ENCODE results near the gene CD1E. TPM values are rescaled to one million over a fixed set of nuclear protein-coding genes. Genes with fewer than 3 reads are reported as not detected.

CD1E gene
- total and polyA plus RNA-seq, 2 of the 8 experiments (the other 6 are each of a cell fraction or from before 2014, with no cell fraction given) = not detected

- Histone ChIP-seq H2BK20ac (ENCODE audit: low read length) (no peak overlapping the region), H3K27me3 (replicated peaks in 1 of 4; ENCODE audit: control insufficient read depth in 3 of 4, extremely low read depth in 1 of 4, insufficient read depth in 3 of 4, low read length in 3 of 4) (no peaks in the 10 kb centered on the region), H3K56ac (replicated peaks; ENCODE audit: insufficient read length, low read depth, low read length) (no peak overlapping the region), H4K20me1 (replicated peaks in 1 of 2; ENCODE audit: control insufficient read depth in 1 of 2, insufficient read depth in 2 of 2, low read length in 2 of 2) (no peaks in the 10 kb centered on the region), H2BK120ac (replicated peaks; ENCODE audit: low read depth, low read length) (no peak overlapping the region), H3K23ac (ENCODE audit: insufficient read length) (no peak overlapping the region), H2BK12ac (ENCODE audit: low read depth, low read length) (no peak overlapping the region), H2AK5ac (ENCODE audit: low read depth, low read length) (no peak overlapping the region), H3K14ac (ENCODE audit: insufficient read length) (no peak overlapping the region), H3K9ac (replicated peaks in 1 of 4; ENCODE audit: extremely low read depth in 1 of 4, low read depth in 3 of 4, low read length in 3 of 4) (no peak overlapping the region), H2BK5ac (ENCODE audit: low read depth, low read length) (no peak overlapping the region), H3K4me1 (replicated peaks in 1 of 4; ENCODE audit: control insufficient read depth in 3 of 4, insufficient read depth in 4 of 4, low read length in 3 of 4) (no peaks in the 10 kb centered on the region), H4K5ac (ENCODE audit: insufficient read length, low read depth, low read length) (no peak overlapping the region), H2AFZ (ENCODE audit: low read length) (no peak overlapping the region), H3K36me3 (ENCODE audit: control insufficient read depth in 2 of 4, insufficient read depth in 4 of 4, low read length in 3 of 4) (no peaks in the 10 kb centered on the region), H3K27ac (ENCODE audit: low read depth, low read length) (no peak overlapping the region), H2BK15ac (ENCODE audit: low read length) (no peak overlapping the region), H3K9me3 (ENCODE audit: insufficient read depth in 2 of 2, low read depth in 1 of 2, low read length in 1 of 2) (no peaks in the 10 kb centered on the region), H3K4me3 (ENCODE audit: extremely low read depth in 1 of 4, insufficient read depth in 2 of 4, low read depth in 3 of 4, low read length in 4 of 4) (no peak overlapping the region), H3K79me1 (ENCODE audit: low read depth, low read length) (no peaks in the 10 kb centered on the region), H4K8ac (ENCODE audit: extremely low read depth, insufficient read depth, low read length) (no peak overlapping the region), H4K91ac (replicated peaks; ENCODE audit: insufficient read length, low read length) (no peak overlapping the region), H3K4me2 (ENCODE audit: insufficient read depth in 1 of 2, low read depth in 2 of 2, low read length in 2 of 2) (no peak overlapping the region), H3K18ac (ENCODE audit: extremely low read depth, low read length) (no peak overlapping the region), H3K23me2 (ENCODE audit: low read depth, low read length) (no peaks in the 10 kb centered on the region), H3K79me2 (ENCODE audit: control insufficient read depth in 1 of 2, insufficient read depth in 2 of 2, low read length in 2 of 2) (no peaks in the 10 kb centered on the region), H3K4ac (replicated peaks; ENCODE audit: insufficient read length, low read depth, low read length) (no peak overlapping the region)
- DNase-seq (ENCODE audit: low read depth in 1 of 2, low spot score in 2 of 2) (no peak), FAIRE-seq (no peak)
- POLR2A ChIA-PET (ENCODE audit: partially characterized antibody) = no interaction called here
- CTCF ChIA-PET (ENCODE audit: partially characterized antibody) = no interaction called here
- TF ChIP-seq JUN (IDR thresholded peaks at IDR 0.05; ENCODE audit: low read depth, low read length) = no peak
- no peak for TF ChIP-seq KDM5A (IDR thresholded peaks at IDR 0.05; ENCODE audit: low read length)
- no peak for TF ChIP-seq EP300 (IDR thresholded peaks at IDR 0.05; ENCODE audit: borderline replicate concordance in 1 of 2, low read depth in 2 of 2, low read length in 2 of 2)
- TF ChIP-seq USF2 (IDR thresholded peaks at IDR 0.05; ENCODE audit: low read length) = no peak
- TF ChIP-seq NANOG (IDR thresholded peaks at IDR 0.05; ENCODE audit: insufficient read depth, low read depth, low read length, poor library complexity, severe bottlenecking) = no peak
- TF ChIP-seq CBX5 (IDR thresholded peaks at IDR 0.05; ENCODE audit: low read depth, low read length) = no peak
- TF ChIP-seq TAF1 (IDR thresholded peaks at IDR 0.05; ENCODE audit: low read depth, low read length) = no peak
- TF ChIP-seq SP1 (IDR thresholded peaks at IDR 0.05; ENCODE audit: low read depth, low read length) = no peak
- no peak for TF ChIP-seq SUZ12 (IDR thresholded peaks at IDR 0.05; ENCODE audit: low read length)
- no peak for TF ChIP-seq POLR2AphosphoS5 (IDR thresholded peaks at IDR 0.05; ENCODE audit: low read depth, low read length)
- no peak for TF ChIP-seq CREB1 (IDR thresholded peaks at IDR 0.05)
- TF ChIP-seq BACH1 (IDR thresholded peaks at IDR 0.05; ENCODE audit: low read length) = no peak
- no peak for TF ChIP-seq RBBP5 (IDR thresholded peaks at IDR 0.05; ENCODE audit: borderline replicate concordance, low read depth, low read length)
- TF ChIP-seq BRCA1 (IDR thresholded peaks at IDR 0.05; ENCODE audit: low read depth, low read length) = no peak
- no peak for TF ChIP-seq POU5F1 (IDR thresholded peaks at IDR 0.05; ENCODE audit: low read depth, low read length)
- TF ChIP-seq POLR2A (IDR thresholded peaks at IDR 0.05; ENCODE audit: control extremely low read depth in 1 of 2, low read depth in 2 of 2, low read length in 2 of 2) = no peak
- no peak for TF ChIP-seq ASH2L (IDR thresholded peaks at IDR 0.05; ENCODE audit: low read length)
These were observed 37.4 kb downstream of the CD1E start for GRCh38 chr1:158391099-158391498.

Measured in H1 (cell line).